T1000 (cell line): ENCODE measurements around the gene ATP11A.
"Not testable (repeated sequence)": the region's sequence is repeated elsewhere in the genome, so short reads cannot be mapped to it uniquely, and the experiment has no call there.

Experiments
- DNase-seq: peaks from one replicate; lab custom pipeline; 2025; ENCODE audit warnings: mixed read lengths; lab: John Stamatoyannopoulos, UW

Gene ATP11A

GRCh38 chr13:112776354-112776753 is 86.5 kb downstream of the ATP11A start:
- DNase-seq = no peak

- no peak for DNase-seq
Measured at GRCh38 chr13:112776971-112777370, 87.1 kb downstream of the ATP11A start.

GRCh38 chr13:112777637-112778406 is 88.0 kb downstream of the ATP11A start:
- no peak for DNase-seq

- DNase-seq = no peak
Measured at GRCh38 chr13:112779856-112780604, 90.2 kb downstream of the ATP11A start.

GRCh38 chr13:112781287-112781686 is 91.4 kb downstream of the ATP11A start:
- DNase-seq = no peak

- DNase-seq = no peak
Measured at GRCh38 chr13:112781881-112782361, 92.1 kb downstream of the ATP11A start.

GRCh38 chr13:112782429-112783010 is 92.7 kb downstream of the ATP11A start:
- DNase-seq = no peak

- no peak for DNase-seq
Measured at GRCh38 chr13:112783135-112783977, 93.5 kb downstream of the ATP11A start.

- no peak for DNase-seq
Measured at GRCh38 chr13:112783978-112784371, 94.1 kb downstream of the ATP11A start.

- no peak for DNase-seq
Measured at GRCh38 chr13:112784811-112785482, 95.1 kb downstream of the ATP11A start.

GRCh38 chr13:112785483-112785856 is 95.6 kb downstream of the ATP11A start:
- no peak for DNase-seq

- DNase-seq = not testable (repeated sequence)
Measured at GRCh38 chr13:112786810-112787209, 97.0 kb downstream of the ATP11A start.

- DNase-seq = no peak
Measured at GRCh38 chr13:112790735-112791641, 101.2 kb downstream of the ATP11A start.

- DNase-seq = no peak
Measured at GRCh38 chr13:112791663-112792440, 102.0 kb downstream of the ATP11A start.

GRCh38 chr13:112792511-112792910 is 102.7 kb downstream of the ATP11A start:
- DNase-seq = no peak

- no peak for DNase-seq
Measured at GRCh38 chr13:112793545-112794445, 104.0 kb downstream of the ATP11A start.

GRCh38 chr13:112795277-112795676 is 105.4 kb downstream of the ATP11A start:
- no peak for DNase-seq

GRCh38 chr13:112796190-112796915 is 106.5 kb downstream of the ATP11A start:
- no peak for DNase-seq
